Neural cell (in vitro differentiated cells): ENCODE measurements around the gene LPCAT1. TPM values are rescaled to one million over a fixed set of nuclear protein-coding genes. Genes with fewer than 3 reads are reported as not detected.

Experiments used
- H2AFZ ChIP-seq: fragments of 200-600, 300-800 bp; sonication (generic), shearing (Covaris generic); 2 replicates; pipeline ENCODE4 v1.6.0; 2014; ENCODE audit warnings: low read depth, mild to moderate bottlenecking, antibody characterized with exemption, low read length, moderate library complexity
- H3F3A ChIP-seq: fragments of 200-600 bp; shearing (Covaris generic); 2 replicates; pipeline ENCODE4 v1.6.1; 2016; ENCODE audit warnings: mild to moderate bottlenecking, moderate library complexity, mixed read lengths, antibody characterized with exemption, low read length; ENCODE audit not compliant: insufficient read depth, poor library complexity, severe bottlenecking
- H3K27ac ChIP-seq: fragments of 200-600, 300-800 bp; sonication (generic), shearing (Covaris generic); 2 replicates; pipeline ENCODE4 v1.5.1; 2014; ENCODE audit warnings: mild to moderate bottlenecking, low read length, moderate library complexity
- H3K27me3 ChIP-seq: fragments of 300-800, 200-600 bp; sonication (generic), shearing (Covaris generic); 2 replicates; pipeline ENCODE4 v1.6.0; 2014; ENCODE audit warnings: mild to moderate bottlenecking, low read depth, low read length, moderate library complexity; ENCODE audit not compliant: insufficient read depth
- H3K36me3 ChIP-seq: fragments of 300-800, 200-600 bp; sonication (generic), shearing (Covaris generic); 2 replicates; pipeline ENCODE4 v1.5.1; 2014; ENCODE audit warnings: mild to moderate bottlenecking, antibody characterized with exemption, low read length, moderate library complexity; ENCODE audit not compliant: insufficient read depth
- H3K4me2 ChIP-seq: fragments of 300-800, 200-600 bp; sonication (generic), shearing (Covaris generic); 2 replicates; pipeline ENCODE4 v1.6.0; 2014; ENCODE audit warnings: mild to moderate bottlenecking, low read length
- H3K4me3 ChIP-seq: fragments of 300-800, 200-600 bp; sonication (generic), shearing (Covaris generic); 2 replicates; pipeline ENCODE4 v1.5.1; 2014; ENCODE audit warnings: mild to moderate bottlenecking, low read length, moderate library complexity
- H3K79me2 ChIP-seq: fragments of 200-600 bp; shearing (Covaris generic); replicated peaks from 2 replicates; pipeline ENCODE4 v1.6.0; 2014; ENCODE audit warnings: mild to moderate bottlenecking, low read length, moderate library complexity; ENCODE audit not compliant: insufficient read depth
- H3K9ac ChIP-seq: fragments of 300-800, 200-600 bp; sonication (generic), shearing (Covaris generic); 2 replicates; pipeline ENCODE4 v1.6.1; 2016; ENCODE audit warnings: mild to moderate bottlenecking, low read length, mixed read lengths
- H3K9me2 ChIP-seq: fragments of 200-600 bp; shearing (Covaris generic); 2 replicates; pipeline ENCODE4 v1.6.1; 2016; ENCODE audit warnings: mild to moderate bottlenecking, low read length, mixed read lengths; ENCODE audit not compliant: insufficient read depth
- H3K9me3 ChIP-seq: fragments of 200-600, 300-800 bp; sonication (generic), shearing (Covaris generic); 2 replicates; pipeline ENCODE4 v1.6.1; 2016; ENCODE audit warnings: mild to moderate bottlenecking, mixed run types, low read length, moderate library complexity, mixed read lengths
- H4K20me1 ChIP-seq: fragments of 200-600 bp; shearing (Covaris generic); 2 replicates; pipeline ENCODE4 v1.6.1; 2016; ENCODE audit warnings: mild to moderate bottlenecking, mixed run types; ENCODE audit not compliant: insufficient read depth
- CTCF ChIP-seq: fragments of 450-650 bp; IDR thresholded peaks from 2 replicates; pipeline ENCODE4 v1.5.1; 2014; ENCODE audit warnings: antibody characterized with exemption, mild to moderate bottlenecking, moderate library complexity; ENCODE audit not compliant: poor library complexity, severe bottlenecking
- EP300 ChIP-seq: fragments of 450-650 bp; conservative IDR thresholded peaks from 2 replicates; pipeline ENCODE4 v1.6.1; 2014; ENCODE audit warnings: antibody characterized with exemption, mild to moderate bottlenecking, moderate library complexity; ENCODE audit not compliant: poor library complexity, severe bottlenecking
- EZH2 ChIP-seq: fragments of 200-600, 300-800 bp; shearing (Covaris generic), sonication (generic); IDR thresholded peaks from 2 replicates; pipeline ENCODE4 v1.6.1; 2014; ENCODE audit warnings: antibody characterized with exemption, low read length, borderline replicate concordance, mild to moderate bottlenecking; ENCODE audit not compliant: insufficient read depth, poor library complexity, severe bottlenecking
- MXI1 ChIP-seq: fragments of 450-650 bp; conservative IDR thresholded peaks from 2 replicates; pipeline ENCODE4 v1.6.1; 2014; ENCODE audit warnings: antibody characterized with exemption, mild to moderate bottlenecking; ENCODE audit not compliant: poor library complexity, severe bottlenecking
- POLR2AphosphoS5 ChIP-seq: IDR thresholded peaks from 2 replicates; pipeline ENCODE4 v1.6.1; 2012
- RAD21 ChIP-seq: fragments of 450-650 bp; conservative IDR thresholded peaks from 2 replicates; pipeline ENCODE4 v1.6.1; 2014; ENCODE audit warnings: antibody characterized with exemption, mild to moderate bottlenecking, moderate library complexity
- SMC3 ChIP-seq: fragments of 450-650 bp; conservative IDR thresholded peaks from 2 replicates; pipeline ENCODE4 v1.6.1; 2014; ENCODE audit warnings: antibody characterized with exemption, mild to moderate bottlenecking, moderate library complexity; ENCODE audit not compliant: poor library complexity
- TAF1 ChIP-seq: IDR thresholded peaks from 2 replicates; pipeline ENCODE4 v1.6.1; 2012; ENCODE audit warnings: low read depth
- polyA plus RNA-seq: library from polyadenylated mRNA; depleted of rRNA; stranded (reverse); fragments of >200 nt; gene quantifications from 2 replicates; pipeline ENCODE4 v1.2.3, GENCODE V29; 2014
- TF ChIP-seq, protein P1 (sequence below): IDR thresholded peaks from 2 replicates; pipeline ENCODE4 v1.6.1; 2012; ENCODE audit warnings: borderline replicate concordance

LPCAT1 gene
- polyA plus RNA-seq, 1 donor from 2014 or later = 61.8 TPM

DNA sequence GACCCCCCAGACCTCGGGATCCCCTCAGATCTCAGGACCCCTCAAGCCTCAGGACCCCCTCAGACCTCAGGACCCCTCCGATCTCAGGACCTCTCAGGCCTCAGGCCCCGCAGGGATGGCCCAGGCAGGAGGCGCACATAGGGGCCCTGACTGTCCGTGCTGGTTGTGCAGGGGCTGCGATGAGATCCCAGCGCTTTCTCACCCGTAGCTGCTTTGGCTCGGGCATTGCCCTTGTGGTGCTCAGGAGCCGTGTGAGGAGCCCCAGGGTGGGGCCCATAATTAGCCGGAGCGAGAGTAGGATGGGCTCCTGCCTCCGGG is 680 bp upstream of the LPCAT1 start:
- peaks cover 20% of the 10 kb centered on the region for H4K20me1 ChIP-seq
- no peak overlapping the region for H3K27ac ChIP-seq
- H3K4me2 ChIP-seq = no peak overlapping the region
- H3K9ac ChIP-seq = peak overlapping the region; percentile 69
- no peaks in the 10 kb centered on the region for H3K27me3 ChIP-seq
- TF ChIP-seq POLR2AphosphoS5 (no peak), EZH2 (no peak), MXI1 (no peak), CTCF (no peak), RAD21 (no peak), SMC3 (no peak), EP300 (no peak), TAF1 (no peak)
- TF ChIP-seq, protein P1, sequence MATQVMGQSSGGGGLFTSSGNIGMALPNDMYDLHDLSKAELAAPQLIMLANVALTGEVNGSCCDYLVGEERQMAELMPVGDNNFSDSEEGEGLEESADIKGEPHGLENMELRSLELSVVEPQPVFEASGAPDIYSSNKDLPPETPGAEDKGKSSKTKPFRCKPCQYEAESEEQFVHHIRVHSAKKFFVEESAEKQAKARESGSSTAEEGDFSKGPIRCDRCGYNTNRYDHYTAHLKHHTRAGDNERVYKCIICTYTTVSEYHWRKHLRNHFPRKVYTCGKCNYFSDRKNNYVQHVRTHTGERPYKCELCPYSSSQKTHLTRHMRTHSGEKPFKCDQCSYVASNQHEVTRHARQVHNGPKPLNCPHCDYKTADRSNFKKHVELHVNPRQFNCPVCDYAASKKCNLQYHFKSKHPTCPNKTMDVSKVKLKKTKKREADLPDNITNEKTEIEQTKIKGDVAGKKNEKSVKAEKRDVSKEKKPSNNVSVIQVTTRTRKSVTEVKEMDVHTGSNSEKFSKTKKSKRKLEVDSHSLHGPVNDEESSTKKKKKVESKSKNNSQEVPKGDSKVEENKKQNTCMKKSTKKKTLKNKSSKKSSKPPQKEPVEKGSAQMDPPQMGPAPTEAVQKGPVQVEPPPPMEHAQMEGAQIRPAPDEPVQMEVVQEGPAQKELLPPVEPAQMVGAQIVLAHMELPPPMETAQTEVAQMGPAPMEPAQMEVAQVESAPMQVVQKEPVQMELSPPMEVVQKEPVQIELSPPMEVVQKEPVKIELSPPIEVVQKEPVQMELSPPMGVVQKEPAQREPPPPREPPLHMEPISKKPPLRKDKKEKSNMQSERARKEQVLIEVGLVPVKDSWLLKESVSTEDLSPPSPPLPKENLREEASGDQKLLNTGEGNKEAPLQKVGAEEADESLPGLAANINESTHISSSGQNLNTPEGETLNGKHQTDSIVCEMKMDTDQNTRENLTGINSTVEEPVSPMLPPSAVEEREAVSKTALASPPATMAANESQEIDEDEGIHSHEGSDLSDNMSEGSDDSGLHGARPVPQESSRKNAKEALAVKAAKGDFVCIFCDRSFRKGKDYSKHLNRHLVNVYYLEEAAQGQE = no peak
- no peaks in the 10 kb centered on the region for H3F3A ChIP-seq
- H3K9me2 ChIP-seq = no peaks in the 10 kb centered on the region
- no peaks in the 10 kb centered on the region for H3K36me3 ChIP-seq
- peak overlapping the region; percentile 56 for H2AFZ ChIP-seq
- peaks cover 11% of the 10 kb centered on the region for H3K79me2 ChIP-seq
- peak overlapping the region; percentile 82 for H3K4me3 ChIP-seq
- no peaks in the 10 kb centered on the region for H3K9me3 ChIP-seq

DNA sequence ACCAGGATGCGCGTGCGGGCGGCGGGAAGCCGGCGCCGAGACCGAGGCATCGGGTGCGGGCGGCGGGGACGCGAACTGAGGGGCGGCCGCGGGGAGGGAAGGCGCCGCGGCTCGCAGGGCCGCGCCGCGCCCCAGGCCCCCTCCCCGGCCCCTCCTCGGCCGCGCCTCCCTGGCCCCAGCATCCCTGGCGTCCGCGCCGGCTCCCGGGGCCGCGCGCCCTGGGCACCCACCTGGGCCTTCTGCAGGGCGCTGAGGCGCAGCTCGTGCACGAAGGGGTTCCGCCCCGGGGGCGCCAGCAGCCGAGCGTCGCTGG is 324 bp downstream of the LPCAT1 start:
- Histone ChIP-seq H3K9me3 (no peaks in the 10 kb centered on the region), H3K4me2 (no peak overlapping the region), H3K36me3 (no peaks in the 10 kb centered on the region), H3K79me2 (peaks cover 11% of the 10 kb centered on the region), H3K27ac (no peak overlapping the region), H3K4me3 (peak overlapping the region; percentile 81), H4K20me1 (peaks cover 20% of the 10 kb centered on the region), H3K9ac (peak overlapping the region; percentile 74), H3F3A (no peaks in the 10 kb centered on the region), H3K9me2 (no peaks in the 10 kb centered on the region), H3K27me3 (no peaks in the 10 kb centered on the region), H2AFZ (no peak overlapping the region)
- peak; percentile 8 for TF ChIP-seq RAD21
- TF ChIP-seq, protein P1 = no peak
